ENCODE data around the gene IMPDH1.

DNA sequence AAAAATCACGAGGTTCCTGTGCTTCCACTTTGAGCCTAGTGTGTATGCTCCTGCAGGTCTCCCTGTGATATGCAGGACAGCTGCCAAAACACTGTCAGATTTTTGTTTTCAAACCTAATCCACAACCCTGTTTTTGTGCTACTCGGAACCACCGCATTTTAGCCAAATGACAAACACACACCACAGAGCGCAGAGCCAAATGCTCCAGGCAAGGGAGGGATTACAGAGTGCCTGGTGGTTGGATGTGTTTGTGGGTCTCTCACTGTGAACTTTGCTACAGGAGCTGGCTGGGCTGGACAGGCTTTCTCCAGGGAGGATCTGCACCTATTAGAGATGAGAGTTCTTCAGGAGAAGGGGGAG lies 60.3 kb downstream of the IMPDH1 start:
- TF ChIP-seq, protein P1, sequence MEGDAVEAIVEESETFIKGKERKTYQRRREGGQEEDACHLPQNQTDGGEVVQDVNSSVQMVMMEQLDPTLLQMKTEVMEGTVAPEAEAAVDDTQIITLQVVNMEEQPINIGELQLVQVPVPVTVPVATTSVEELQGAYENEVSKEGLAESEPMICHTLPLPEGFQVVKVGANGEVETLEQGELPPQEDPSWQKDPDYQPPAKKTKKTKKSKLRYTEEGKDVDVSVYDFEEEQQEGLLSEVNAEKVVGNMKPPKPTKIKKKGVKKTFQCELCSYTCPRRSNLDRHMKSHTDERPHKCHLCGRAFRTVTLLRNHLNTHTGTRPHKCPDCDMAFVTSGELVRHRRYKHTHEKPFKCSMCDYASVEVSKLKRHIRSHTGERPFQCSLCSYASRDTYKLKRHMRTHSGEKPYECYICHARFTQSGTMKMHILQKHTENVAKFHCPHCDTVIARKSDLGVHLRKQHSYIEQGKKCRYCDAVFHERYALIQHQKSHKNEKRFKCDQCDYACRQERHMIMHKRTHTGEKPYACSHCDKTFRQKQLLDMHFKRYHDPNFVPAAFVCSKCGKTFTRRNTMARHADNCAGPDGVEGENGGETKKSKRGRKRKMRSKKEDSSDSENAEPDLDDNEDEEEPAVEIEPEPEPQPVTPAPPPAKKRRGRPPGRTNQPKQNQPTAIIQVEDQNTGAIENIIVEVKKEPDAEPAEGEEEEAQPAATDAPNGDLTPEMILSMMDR (IDR thresholded peaks at IDR 0.05) = no peak
- no peak for TF ChIP-seq EP300 (IDR thresholded peaks at IDR 0.05)

Data from suprapubic skin (tissue), 3 donors.